Measurements from ENCODE around the gene PLPPR2.
"Not testable (repeated sequence)": the region's sequence is repeated elsewhere in the genome, so short reads cannot be mapped to it uniquely, and the experiment has no call there.

The PLPPR2 gene

DNA sequence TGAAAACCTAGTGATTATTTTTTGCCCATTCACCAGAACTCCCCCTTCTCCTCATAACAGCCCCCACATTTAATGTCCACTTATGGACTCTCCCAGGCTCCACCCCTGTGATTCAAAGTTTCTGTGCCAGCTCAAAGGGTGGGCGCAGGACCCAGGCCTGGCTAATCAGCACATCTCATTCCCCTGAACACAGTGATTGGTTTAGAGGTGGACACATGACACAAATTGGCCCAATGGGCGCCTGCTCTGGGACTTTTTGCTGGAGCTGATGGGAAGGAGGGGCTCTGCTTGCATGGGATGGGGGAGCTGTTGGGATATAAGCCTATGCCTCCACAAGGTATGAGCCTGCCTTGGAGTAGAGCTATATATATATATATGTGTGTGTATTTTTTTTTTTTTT, 35.1 kb downstream of the PLPPR2 start:
- no peak for TF ChIP-seq TAF1 (IDR thresholded peaks at IDR 0.05; ENCODE audit: borderline replicate concordance, low read depth, low read length)
- TF ChIP-seq POLR2AphosphoS5 (IDR thresholded peaks at IDR 0.05; ENCODE audit: low read depth, low read length) = no peak
- TF ChIP-seq POLR2A (IDR thresholded peaks at IDR 0.05; ENCODE audit: low read depth, low read length) = no peak
- FAIRE-seq = no peak
- no peak for DNase-seq (ENCODE audit: insufficient read length)

GRCh38 chr19:11390933-11391680, 35.9 kb downstream of the PLPPR2 start:
- no peak for FAIRE-seq
- no peak for DNase-seq (ENCODE audit: insufficient read length)
- TF ChIP-seq TAF1 (IDR thresholded peaks at IDR 0.05; ENCODE audit: borderline replicate concordance, low read depth, low read length) (no peak), POLR2AphosphoS5 (IDR thresholded peaks at IDR 0.05; ENCODE audit: low read depth, low read length) (no peak), POLR2A (IDR thresholded peaks at IDR 0.05; ENCODE audit: low read depth, low read length) (no peak)

- FAIRE-seq (no peak), DNase-seq (ENCODE audit: insufficient read length) (no peak)
- TF ChIP-seq POLR2A (IDR thresholded peaks at IDR 0.05; ENCODE audit: low read depth, low read length) = no peak
- TF ChIP-seq TAF1 (IDR thresholded peaks at IDR 0.05; ENCODE audit: borderline replicate concordance, low read depth, low read length) = no peak
- no peak for TF ChIP-seq POLR2AphosphoS5 (IDR thresholded peaks at IDR 0.05; ENCODE audit: low read depth, low read length)
Measured at GRCh38 chr19:11397089-11397610, 41.9 kb downstream of the PLPPR2 start.

GRCh38 chr19:11399667-11400066, 44.4 kb downstream of the PLPPR2 start:
- FAIRE-seq = no peak
- TF ChIP-seq TAF1 (IDR thresholded peaks at IDR 0.05; ENCODE audit: borderline replicate concordance, low read depth, low read length) (no peak), POLR2A (IDR thresholded peaks at IDR 0.05; ENCODE audit: low read depth, low read length) (no peak), POLR2AphosphoS5 (IDR thresholded peaks at IDR 0.05; ENCODE audit: low read depth, low read length) (no peak)

DNA sequence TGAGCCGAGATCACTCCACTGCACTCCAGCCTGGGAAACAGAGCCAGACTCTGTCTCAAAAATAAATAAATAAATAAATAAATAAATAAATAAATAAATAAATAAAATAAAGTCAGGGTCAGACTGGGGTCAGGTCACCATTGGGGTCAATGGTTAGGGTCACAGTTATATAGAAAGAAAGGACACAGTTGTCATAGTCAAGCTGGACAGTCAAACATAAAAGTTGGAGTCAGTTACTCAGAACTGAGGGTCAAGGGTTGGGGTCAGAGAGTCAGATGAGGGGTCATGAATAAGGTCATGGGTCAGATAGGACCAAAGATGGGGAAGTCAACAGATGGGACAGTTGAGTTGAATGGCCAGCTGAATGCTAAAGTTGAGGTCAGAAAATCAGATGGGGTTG, 45.6 kb downstream of the PLPPR2 start:
- DNase-seq (ENCODE audit: insufficient read length) = no peak
- TF ChIP-seq TAF1 (IDR thresholded peaks at IDR 0.05; ENCODE audit: borderline replicate concordance, low read depth, low read length) (no peak), POLR2A (IDR thresholded peaks at IDR 0.05; ENCODE audit: low read depth, low read length) (no peak), POLR2AphosphoS5 (IDR thresholded peaks at IDR 0.05; ENCODE audit: low read depth, low read length) (no peak)
- no peak for FAIRE-seq

More at GRCh38 chr19:11399667-11400066, 44.4 kb downstream of the PLPPR2 start:
- no peak for DNase-seq (ENCODE audit: insufficient read length)

DNA sequence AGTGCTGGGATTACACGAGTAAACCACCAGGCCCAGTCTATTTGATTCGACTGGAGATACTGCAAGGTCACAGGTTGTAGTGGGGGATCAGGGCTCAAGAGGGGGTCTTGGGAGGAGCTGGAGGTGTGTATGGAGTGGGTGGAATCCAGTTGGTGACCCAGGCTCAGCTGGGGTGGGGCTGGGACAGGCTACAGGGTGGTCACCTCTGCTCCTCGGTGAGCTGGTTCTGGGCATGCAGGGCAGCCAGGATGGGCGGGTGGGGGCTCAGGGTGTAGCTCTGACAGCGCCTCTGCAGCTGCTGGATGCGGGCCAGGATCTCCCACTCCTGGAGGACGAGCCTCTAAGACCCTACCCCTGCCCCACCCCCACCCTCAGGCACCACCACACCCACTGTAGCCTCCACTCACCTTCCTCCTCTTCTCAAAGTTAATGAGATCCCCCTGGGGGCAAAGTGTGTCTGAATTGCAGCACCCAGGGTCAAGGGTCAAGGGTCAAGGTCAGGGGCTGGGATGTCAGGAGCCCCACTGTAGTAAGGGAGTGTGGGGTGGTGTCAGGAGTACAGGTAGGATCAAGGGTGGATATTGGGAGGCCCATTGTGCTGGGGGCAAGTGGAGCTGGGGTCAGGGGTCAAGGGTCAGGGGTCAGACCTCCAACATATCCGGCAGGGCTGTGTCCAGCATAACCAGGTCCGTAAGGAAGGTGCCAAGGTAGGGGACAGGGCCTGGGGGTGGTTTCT, 46.7 kb downstream of the PLPPR2 start:
- DNase-seq (ENCODE audit: insufficient read length) (no peak), FAIRE-seq (no peak)
- no peak for TF ChIP-seq POLR2AphosphoS5 (IDR thresholded peaks at IDR 0.05; ENCODE audit: low read depth, low read length)
- TF ChIP-seq TAF1 (IDR thresholded peaks at IDR 0.05; ENCODE audit: borderline replicate concordance, low read depth, low read length) = no peak
- no peak for TF ChIP-seq POLR2A (IDR thresholded peaks at IDR 0.05; ENCODE audit: low read depth, low read length)

DNA sequence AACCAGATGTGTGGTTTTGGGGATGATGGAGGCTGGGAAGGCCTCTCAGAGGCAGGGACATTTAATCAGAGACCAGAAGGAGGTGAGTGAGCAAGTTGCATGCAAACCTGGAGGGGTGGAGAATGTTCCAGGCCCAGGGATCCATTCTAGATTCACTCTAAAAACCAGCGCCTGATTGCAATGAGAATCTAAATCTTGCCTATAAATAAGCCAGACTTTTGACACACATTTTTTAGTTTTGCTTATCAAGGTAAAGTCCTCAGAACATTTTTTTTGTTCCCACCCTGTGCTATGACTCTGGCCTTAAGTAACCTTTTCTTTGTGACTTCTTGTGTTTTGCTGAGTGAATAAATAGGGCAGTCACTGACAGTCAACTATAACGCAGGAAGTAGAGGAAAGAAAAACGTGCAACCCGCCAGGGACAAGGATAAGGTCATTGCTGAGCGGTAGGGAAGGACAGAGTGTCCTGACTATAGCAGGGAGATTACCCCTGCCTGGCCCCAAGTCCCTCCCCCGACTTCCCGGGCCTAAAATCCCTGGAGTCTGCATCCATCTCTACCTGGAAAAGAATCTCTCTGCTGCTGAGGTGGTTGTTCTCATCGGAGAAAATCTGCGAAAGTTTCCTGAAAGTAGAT, 49.5 kb downstream of the PLPPR2 start:
- FAIRE-seq (no peak), DNase-seq (ENCODE audit: insufficient read length) (no peak)
- TF ChIP-seq TAF1 (IDR thresholded peaks at IDR 0.05; ENCODE audit: borderline replicate concordance, low read depth, low read length) (no peak), POLR2AphosphoS5 (IDR thresholded peaks at IDR 0.05; ENCODE audit: low read depth, low read length) (no peak), POLR2A (IDR thresholded peaks at IDR 0.05; ENCODE audit: low read depth, low read length) (no peak)

- FAIRE-seq = no peak
- TF ChIP-seq POLR2A (IDR thresholded peaks at IDR 0.05; ENCODE audit: low read depth, low read length) = no peak
- no peak for TF ChIP-seq POLR2AphosphoS5 (IDR thresholded peaks at IDR 0.05; ENCODE audit: low read depth, low read length)
- no peak for TF ChIP-seq TAF1 (IDR thresholded peaks at IDR 0.05; ENCODE audit: borderline replicate concordance, low read depth, low read length)
- no peak for DNase-seq (ENCODE audit: insufficient read length)
Measured at GRCh38 chr19:11405846-11406643, 50.8 kb downstream of the PLPPR2 start.

GRCh38 chr19:11406703-11407236, 51.5 kb downstream of the PLPPR2 start:
- DNase-seq (ENCODE audit: insufficient read length); FAIRE-seq: not testable (repeated sequence)

- FAIRE-seq (no peak), DNase-seq (ENCODE audit: insufficient read length) (no peak)
- TF ChIP-seq POLR2A (IDR thresholded peaks at IDR 0.05; ENCODE audit: low read depth, low read length) = no peak
- TF ChIP-seq TAF1 (IDR thresholded peaks at IDR 0.05; ENCODE audit: borderline replicate concordance, low read depth, low read length) = no peak
- TF ChIP-seq POLR2AphosphoS5 (IDR thresholded peaks at IDR 0.05; ENCODE audit: low read depth, low read length) = no peak
Measured at GRCh38 chr19:11408591-11408990, 53.4 kb downstream of the PLPPR2 start.

- TF ChIP-seq POLR2AphosphoS5 (IDR thresholded peaks at IDR 0.05; ENCODE audit: low read depth, low read length) (no peak), POLR2A (IDR thresholded peaks at IDR 0.05; ENCODE audit: low read depth, low read length) (no peak), TAF1 (IDR thresholded peaks at IDR 0.05; ENCODE audit: borderline replicate concordance, low read depth, low read length) (no peak)
Measured at GRCh38 chr19:11410682-11411081, 55.5 kb downstream of the PLPPR2 start.

More at GRCh38 chr19:11410682-11411081, 55.5 kb downstream of the PLPPR2 start:
- DNase-seq (ENCODE audit: insufficient read length) (no peak), FAIRE-seq (no peak)

Measured in GM12892 (cell line).